Endothelial cell of umbilical vein (primary cell): Measurements from ENCODE around the gene GULP1. TPM values are rescaled to one million over a fixed set of nuclear protein-coding genes. Genes with fewer than 3 reads are reported as not detected.

Source experiments
- BruUV-seq: library from RNA; stranded (reverse); fragments of 400-500 nt; replicated peaks from 2 replicates; lab custom pipeline; 2021; lab: Mats Ljungman, UMichigan
- CTCF ChIA-PET: fragments of 300-600, 350-600 bp; sonication (Branson Sonifier 250); formaldehyde crosslinking; loops from one replicate; lab custom pipeline; 2021; ENCODE audit warnings: antibody characterized with exemption, inconsistent platforms; lab: Charles Lee
- POLR2A ChIA-PET: fragments of 300-600, 350-600 bp; sonication (Branson Sonifier 250); formaldehyde crosslinking; loops from one replicate; lab custom pipeline; 2021; ENCODE audit warnings: antibody characterized with exemption, inconsistent platforms; lab: Charles Lee
- DNase-seq: peaks from one replicate; pipeline ENCODE4 v3.0.0-alpha.2; 2011; ENCODE audit warnings: low read depth, low spot score
- FAIRE-seq: peaks from 2 replicates; lab custom pipeline; 2011; peaks lifted over from hg19 to GRCh38; lab: Jason Lieb, UNC
- H2AFZ ChIP-seq: 2 replicates; pipeline ENCODE4 v1.6.0; 2012; ENCODE audit warnings: low read depth, low read length, control low read depth, inconsistent platforms
- H3K27ac ChIP-seq: 2 replicates; pipeline ENCODE4 v1.5.1; 2011; ENCODE audit warnings: low read depth, mild to moderate bottlenecking, control low read depth, low read length, moderate library complexity; ENCODE audit not compliant: insufficient read depth
- H3K27me3 ChIP-seq, 2 experiments: 2 replicates each; pipeline versions ENCODE4 v1.6.0 to v1.6.1; 2011; ENCODE audit warnings: low read length in 2 of 2, mixed read lengths in 1 of 2; ENCODE audit not compliant: control insufficient read depth in 2 of 2, insufficient read depth in 2 of 2
- H3K36me3 ChIP-seq, 2 experiments: 2 replicates in 1 of 2; 3 replicates in 1 of 2; pipeline ENCODE4 v1.5.1; 2011; ENCODE audit warnings: low read length in 2 of 2, mild to moderate bottlenecking in 1 of 2, moderate library complexity in 1 of 2; ENCODE audit not compliant: control insufficient read depth in 2 of 2, insufficient read depth in 2 of 2; ENCODE audit errors: extremely low read depth in 1 of 2
- H3K4me1 ChIP-seq: 3 replicates; pipeline ENCODE4 v1.5.1; 2011; ENCODE audit warnings: mild to moderate bottlenecking, low read length; ENCODE audit not compliant: control insufficient read depth, insufficient read depth; ENCODE audit errors: extremely low read depth
- H3K4me2 ChIP-seq: 2 replicates; pipeline ENCODE4 v1.6.1; 2011; ENCODE audit warnings: low read length, control low read depth, mixed read lengths; ENCODE audit not compliant: insufficient read depth
- H3K4me3 ChIP-seq, 3 experiments: fragments of 200-600 bp in 1 of 3; sonication (generic), shearing (Covaris generic) in 1 of 3; replicated peaks in 1 of 3; 2 replicates each; pipeline ENCODE4 v1.5.1; 2011 to 2016; ENCODE audit warnings: control low read depth in 3 of 3, low read length in 3 of 3, mild to moderate bottlenecking in 2 of 3, inconsistent platforms in 1 of 3, low read depth in 1 of 3, moderate library complexity in 1 of 3; ENCODE audit not compliant: insufficient read depth in 1 of 3
- H3K79me2 ChIP-seq: 2 replicates; pipeline ENCODE4 v1.6.0; 2012; ENCODE audit warnings: low read length, inconsistent platforms; ENCODE audit not compliant: control insufficient read depth, insufficient read depth
- H3K9ac ChIP-seq: replicated peaks from 2 replicates; pipeline ENCODE3; 2011; ENCODE audit warnings: low read length, control low read depth; ENCODE audit not compliant: insufficient read depth; ENCODE audit errors: extremely low read depth
- H3K9me1 ChIP-seq: replicated peaks from 3 replicates; pipeline ENCODE4 v1.6.0; 2011; ENCODE audit warnings: mild to moderate bottlenecking, low read length; ENCODE audit not compliant: control insufficient read depth, insufficient read depth; ENCODE audit errors: extremely low read depth
- H3K9me3 ChIP-seq: replicated peaks from 2 replicates; pipeline ENCODE4 v1.5.1; 2012; ENCODE audit warnings: low read length, inconsistent platforms; ENCODE audit not compliant: control insufficient read depth, insufficient read depth
- H4K20me1 ChIP-seq: replicated peaks from 2 replicates; pipeline ENCODE3; 2011; ENCODE audit warnings: mild to moderate bottlenecking, low read length; ENCODE audit not compliant: control insufficient read depth, insufficient read depth; ENCODE audit errors: extremely low read depth
- CTCF ChIP-seq, 2 donors: IDR thresholded peaks; 1 replicate in 1 of 2; 2 replicates in 1 of 2; pipeline ENCODE4 v1.5.1; 2011; ENCODE audit warnings: low read length in 2 of 2, mild to moderate bottlenecking in 2 of 2, moderate library complexity in 2 of 2, control low read depth in 1 of 2, inconsistent platforms in 1 of 2, low read depth in 1 of 2; ENCODE audit not compliant: insufficient read depth in 1 of 2; ENCODE audit errors: extremely low read depth in 1 of 2
- EZH2 ChIP-seq: IDR thresholded peaks from 2 replicates; pipeline ENCODE4 v1.6.1; 2012; ENCODE audit warnings: borderline replicate concordance, low read depth, mild to moderate bottlenecking, moderate library complexity, low read length, inconsistent platforms; ENCODE audit not compliant: severe bottlenecking
- FOS ChIP-seq: IDR thresholded peaks from 2 replicates; pipeline ENCODE4 v1.6.1; 2011; ENCODE audit warnings: mild to moderate bottlenecking, low read length, moderate library complexity, borderline replicate concordance; ENCODE audit not compliant: insufficient read depth
- GATA2 ChIP-seq: IDR thresholded peaks from 2 replicates; pipeline ENCODE4 v1.7.0; 2011; ENCODE audit warnings: low read depth, mild to moderate bottlenecking, moderate library complexity, mixed read lengths, low read length; ENCODE audit not compliant: insufficient read length, insufficient read depth
- JUN ChIP-seq: IDR thresholded peaks from 2 replicates; pipeline ENCODE4 v1.6.1; 2011; ENCODE audit warnings: borderline replicate concordance, low read depth; ENCODE audit not compliant: insufficient read length, insufficient read depth
- MAX ChIP-seq: IDR thresholded peaks from 2 replicates; pipeline ENCODE4 v1.6.1; 2011; ENCODE audit not compliant: insufficient read depth, insufficient read length
- MYC ChIP-seq: IDR thresholded peaks from one replicate; pipeline ENCODE4 v1.6.1; 2011; ENCODE audit warnings: mild to moderate bottlenecking, low read depth, low read length
- POLR2A ChIP-seq: IDR thresholded peaks from 2 replicates; pipeline ENCODE4 v1.6.1; 2012; ENCODE audit warnings: low read depth, mild to moderate bottlenecking, control low read depth, low read length
- POLR2AphosphoS5 ChIP-seq: IDR thresholded peaks from 2 replicates; pipeline ENCODE4 v1.6.1; 2012; ENCODE audit warnings: low read depth, mild to moderate bottlenecking, control low read depth, low read length, moderate library complexity; ENCODE audit not compliant: insufficient read depth
- dilution Hi-C: fragments of 300-500 bp; cut with MboI; formaldehyde crosslinking; loops from one replicate; pipeline ENCODE4 v1.15.0; 2019; ENCODE audit warnings: low sequenced_read_pairs; ENCODE audit not compliant: extremely low pct_ligation_motif_present
- intact Hi-C: fragments of 100-400 bp; cut with micrococcal nuclease; formaldehyde crosslinking; loops from one replicate; pipeline ENCODE4 v1.10.0; 2022
- polyA plus RNA-seq, 4 experiments: library from polyadenylated mRNA; depleted of rRNA in 3 of 4; stranded (reverse) in 3 of 4; unstranded in 1 of 4; fragments of >200 nt; gene quantifications; 2 replicates each; pipeline versions ENCODE4 v1.2.1 to v1.2.3, GENCODE V29; 2011 to 2012; ENCODE audit warnings: missing spikeins in 1 of 4
- total RNA-seq: library from RNA; stranded (reverse); gene quantifications from 2 replicates; pipeline ENCODE4 v1.2.3, GENCODE V29; 2021

GULP1 gene
- total and polyA plus RNA-seq, 2 donors (not counting 3 experiments of a cell fraction or from before 2014, with no cell fraction given): 24.4 to 53.8 TPM

- Histone ChIP-seq H3K36me3 (no peaks in the 10 kb centered on the region), H3K9me1 (no peaks in the 10 kb centered on the region), H3K9ac (no peak overlapping the region), H3K4me2 (no peak overlapping the region), H3K9me3 (no peaks in the 10 kb centered on the region), H3K27me3 (no peaks in the 10 kb centered on the region), H3K27ac (no peak overlapping the region), H2AFZ (no peak overlapping the region), H3K4me1 (peaks cover 42% of the 10 kb centered on the region), H3K79me2 (peaks cover 48% of the 10 kb centered on the region), H3K4me3 (no peak overlapping the region), H4K20me1 (no peaks in the 10 kb centered on the region)
- TF ChIP-seq POLR2AphosphoS5: no peak
- TF ChIP-seq POLR2A: no peak
- TF ChIP-seq FOS: no peak
- TF ChIP-seq EZH2: no peak
- no peak for TF ChIP-seq JUN
- no peak for TF ChIP-seq MAX
- no peak for TF ChIP-seq CTCF (IDR thresholded peaks at IDR 0.05; ENCODE audit: extremely low read depth in 1 of 2, insufficient read depth in 1 of 2, low read depth in 1 of 2, low read length in 2 of 2)
- TF ChIP-seq GATA2: no peak
- TF ChIP-seq MYC: no peak
- CTCF ChIA-PET: interaction anchor here (0.9 to 1.7 kb wide), 3 partner anchors 10 to 60 kb away, joined by 3 to 6 read pairs (median 3); no protein-coding TSS in a partner anchor
- DNase-seq (no peak), FAIRE-seq (no peak)
- POLR2A ChIA-PET: no interaction called here
- no TSS peak for BruUV-seq
- dilution Hi-C loops: no loop called here
- intact Hi-C loops: no loop called here
Observed at GRCh38 chr2:188309364-188309763, 17.7 kb downstream of the GULP1 start.
